Heart right ventricle (tissue), 16 donors: ENCODE results near the gene P3H3. TPM values are rescaled to one million over a fixed set of nuclear protein-coding genes. Genes with fewer than 3 reads are reported as not detected.

Source experiments
- ATAC-seq, 8 donors: fragments of 200-7000 bp; cut with Tn5 transposase; one replicate each; pipeline ENCODE4 v1.9.1; 2020; ENCODE audit warnings: mild to moderate bottlenecking in 8 of 8, moderate library complexity in 8 of 8, moderate number of reproducible peaks in 1 of 8
- DNase-seq, 2 donors: peaks; one replicate each; pipeline ENCODE4 v3.0.0-alpha.2; 2020
- H3K27ac ChIP-seq, 10 donors: fragments of 200-600 bp; sonication (generic) in 2 of 10; one replicate each; pipeline versions ENCODE4 v1.5.0 to v1.8.0; 2020 to 2022; ENCODE audit warnings: mild to moderate bottlenecking in 3 of 10
- H3K27me3 ChIP-seq, 7 donors: fragments of 200-600 bp; one replicate each; pipeline ENCODE4 v1.8.0; 2021 to 2022; ENCODE audit warnings: mild to moderate bottlenecking in 2 of 7
- H3K36me3 ChIP-seq, 9 donors: fragments of 200-600 bp; sonication (generic) in 1 of 9; one replicate each; pipeline versions ENCODE4 v1.5.0 to v1.8.0; 2020 to 2022; ENCODE audit warnings: mild to moderate bottlenecking in 2 of 9
- H3K4me1 ChIP-seq, 9 donors: fragments of 200-600 bp; sonication (generic) in 1 of 9; one replicate each; pipeline versions ENCODE4 v1.5.0 to v1.8.0; 2020 to 2022; ENCODE audit warnings: mild to moderate bottlenecking in 4 of 9
- H3K4me3 ChIP-seq, 10 donors: fragments of 200-600 bp; sonication (generic) in 2 of 10; one replicate each; pipeline versions ENCODE4 v1.5.0 to v1.8.0; 2020 to 2022; ENCODE audit warnings: mild to moderate bottlenecking in 7 of 10, moderate library complexity in 2 of 10
- H3K9me3 ChIP-seq, 11 donors: fragments of 200-600 bp in 10 of 11; sonication (generic) in 2 of 11; one replicate each; pipeline versions ENCODE4 v1.5.0 to v1.8.0; 2013 to 2022; ENCODE audit warnings: mild to moderate bottlenecking in 2 of 11, control low read depth in 1 of 11, moderate library complexity in 1 of 11
- WGBS, 2 donors: extraction: QIAGEN DNeasy Blood & Tissue Kit; methylation state at CpG; one replicate each; pipeline ENCODE4 v1.1.7; 2013; ENCODE audit warnings: inconsistent platforms in 1 of 2; 5-methylcytosine and 5-hydroxymethylcytosine counted together
- intact Hi-C, 10 donors: fragments of 100-400 bp; cut with DNase I; formaldehyde crosslinking; loops; one replicate each; pipeline versions ENCODE4 v1.11.1 to v1.14.2; 2022
- polyA plus RNA-seq, 2 donors: library from polyadenylated mRNA; stranded (reverse); fragments of 200-250 nt; gene quantifications; one replicate each; pipeline ENCODE4 v1.2.3, GENCODE V29; 2013
- total RNA-seq, 10 donors: library from RNA; stranded (reverse); fragmentation: NEBNext Ultra II Directional in 3 of 10; extraction: Animal tissue kit (Norgen Biotek cat#: 25700) in 3 of 10; gene quantifications; one replicate each; pipeline versions ENCODE4 v1.2.1 to v1.2.4, GENCODE V29; 2021 to 2023
- TF ChIP-seq, protein P1 (sequence below), 9 donors: fragments of 200-600 bp; sonication (generic) in 2 of 9; IDR thresholded peaks; one replicate each; pipeline versions ENCODE4 v1.5.0 to v1.8.0; 2021 to 2022; ENCODE audit warnings: antibody characterized with exemption in 9 of 9, mild to moderate bottlenecking in 5 of 9, moderate library complexity in 1 of 9
- donor health status: Arrhythmogenic right ventricular cardiomyopathy.
- donor health status: ischemic (EF 13 %, LVEDD 7.1; RV severe dilation, severe dysfunction).
- donor health status: healthy with polysubstance abuse.
- donor health status: DM: no; HTN: yes; CAD: no.
- donor health status: DM: no; HTN: no; CAD: no.
- donor health status: ischemic (EF 25% LVEDD 6.9; RV normal size, moderate dysfunction).
- donor health status: ischemic (EF 25% LVEDD 5.7; RV mildly dilated, moderate dysfunction).
- donor health status: healthy.
- donor health status: DM: yes; HTN: yes; CAD: no.
- donor health status: Ischemic cardiomyopathy.
- donor health status: ischemic (EF 35%, LVEDD 5.7; RV mildly dilated, moderate dysfunction).
- donor health status: nonischemic (EF 11% LVEDD 7.7; RV severe dilation, severe dysfunction).
- donor health status: DM: yes; HTN: yes; CAD: no.
- donor health status: PGD.
- donor health status: ischemic (EF 29% LVEDD 5.4; RV normal size, mild dysfunction).
- donor health status: nonischemic (EF 23%, LVEDD 6.1; RV moderate dilation, normal function).

Gene P3H3
- total and polyA plus RNA-seq, 12 donors, result 6.4 to 37.8 (median 16.0) TPM

DNA sequence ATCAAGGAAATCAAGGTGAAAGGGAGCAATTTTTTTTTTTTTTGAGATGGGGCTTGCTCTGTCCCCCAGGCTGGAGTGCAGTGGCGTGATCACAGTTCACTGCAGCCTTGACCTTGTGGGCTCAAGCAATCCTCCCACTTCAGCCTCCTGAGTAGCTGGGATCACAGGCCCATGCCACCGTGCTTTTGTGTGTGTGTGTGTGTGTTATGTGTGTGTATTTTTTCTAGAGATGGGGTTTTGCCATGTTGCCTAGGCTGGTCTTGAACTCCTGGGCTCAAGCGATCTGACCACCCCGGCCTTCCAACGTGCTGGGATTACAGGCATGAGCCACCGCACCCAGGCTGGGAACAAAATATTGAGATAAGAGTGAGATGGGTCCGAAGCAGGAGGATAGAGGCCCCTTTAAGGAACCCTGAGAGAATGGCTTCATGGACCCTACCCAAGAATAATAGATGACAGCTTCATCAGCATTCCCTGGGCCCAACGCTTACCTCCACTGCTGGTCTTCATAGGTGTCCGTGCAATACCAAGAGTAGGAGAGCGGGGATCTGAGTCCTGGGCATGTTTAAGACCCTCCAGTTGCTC lies 21.9 kb downstream of the P3H3 start:
- TF ChIP-seq, protein P1, sequence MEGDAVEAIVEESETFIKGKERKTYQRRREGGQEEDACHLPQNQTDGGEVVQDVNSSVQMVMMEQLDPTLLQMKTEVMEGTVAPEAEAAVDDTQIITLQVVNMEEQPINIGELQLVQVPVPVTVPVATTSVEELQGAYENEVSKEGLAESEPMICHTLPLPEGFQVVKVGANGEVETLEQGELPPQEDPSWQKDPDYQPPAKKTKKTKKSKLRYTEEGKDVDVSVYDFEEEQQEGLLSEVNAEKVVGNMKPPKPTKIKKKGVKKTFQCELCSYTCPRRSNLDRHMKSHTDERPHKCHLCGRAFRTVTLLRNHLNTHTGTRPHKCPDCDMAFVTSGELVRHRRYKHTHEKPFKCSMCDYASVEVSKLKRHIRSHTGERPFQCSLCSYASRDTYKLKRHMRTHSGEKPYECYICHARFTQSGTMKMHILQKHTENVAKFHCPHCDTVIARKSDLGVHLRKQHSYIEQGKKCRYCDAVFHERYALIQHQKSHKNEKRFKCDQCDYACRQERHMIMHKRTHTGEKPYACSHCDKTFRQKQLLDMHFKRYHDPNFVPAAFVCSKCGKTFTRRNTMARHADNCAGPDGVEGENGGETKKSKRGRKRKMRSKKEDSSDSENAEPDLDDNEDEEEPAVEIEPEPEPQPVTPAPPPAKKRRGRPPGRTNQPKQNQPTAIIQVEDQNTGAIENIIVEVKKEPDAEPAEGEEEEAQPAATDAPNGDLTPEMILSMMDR (IDR thresholded peaks at IDR 0.05), result no peak
- Histone ChIP-seq H3K27me3 (no peaks in the 10 kb centered on the region), H3K36me3 (peaks cover 0 to 52% (median 11%) of the 10 kb centered on the region in 9 donors), H3K4me3 (peak overlapping the region in 2 of 10 donors; percentile 68 to 71), H3K4me1 (peaks cover 3 to 26% (median 16%) of the 10 kb centered on the region in 9 donors), H3K9me3 (no peaks in the 10 kb centered on the region), H3K27ac (no peak overlapping the region)
- no peak for ATAC-seq
- DNase-seq, result no peak
- WGBS, 2 donors, result 67 to 74% methylated on average over 10 of the region's 10 CpGs
- intact Hi-C loops, result no loop called here

DNA sequence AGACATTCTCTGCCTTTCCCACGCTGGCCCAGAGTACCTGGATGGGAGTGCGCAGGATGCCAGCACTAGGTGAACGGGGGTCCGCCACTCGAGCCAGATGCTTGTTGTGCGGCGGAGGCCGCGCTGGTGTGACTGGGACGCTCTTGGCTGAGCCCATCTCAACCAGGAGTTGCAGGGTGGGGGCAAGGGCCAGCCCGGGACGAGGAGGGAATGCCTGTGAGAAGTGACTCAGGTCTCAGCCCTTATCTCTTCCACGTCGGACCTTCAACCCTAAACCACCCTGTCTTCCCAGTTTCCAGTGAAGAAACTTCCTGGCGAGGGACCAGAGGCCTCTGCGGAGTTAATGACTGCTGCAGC lies 22.6 kb downstream of the P3H3 start:
- Histone ChIP-seq H3K27ac (peak overlapping the region in 6 of 10 donors; percentile 93 to 99 (median 95)), H3K36me3 (peaks cover 0 to 52% (median 8%) of the 10 kb centered on the region in 9 donors), H3K9me3 (no peaks in the 10 kb centered on the region), H3K4me3 (peak overlapping the region in 9 of 10 donors; percentile 50 to 93 (median 68)), H3K4me1 (peaks cover 3 to 26% (median 16%) of the 10 kb centered on the region in 9 donors), H3K27me3 (no peaks in the 10 kb centered on the region)
- intact Hi-C loops, result no loop called here
- DNase-seq (no peak), ATAC-seq (no peak)
- TF ChIP-seq, protein P1 (IDR thresholded peaks at IDR 0.05), result no peak
- WGBS, 2 donors, result 23 to 31% methylated on average over 16 of the region's 16 CpGs

DNA sequence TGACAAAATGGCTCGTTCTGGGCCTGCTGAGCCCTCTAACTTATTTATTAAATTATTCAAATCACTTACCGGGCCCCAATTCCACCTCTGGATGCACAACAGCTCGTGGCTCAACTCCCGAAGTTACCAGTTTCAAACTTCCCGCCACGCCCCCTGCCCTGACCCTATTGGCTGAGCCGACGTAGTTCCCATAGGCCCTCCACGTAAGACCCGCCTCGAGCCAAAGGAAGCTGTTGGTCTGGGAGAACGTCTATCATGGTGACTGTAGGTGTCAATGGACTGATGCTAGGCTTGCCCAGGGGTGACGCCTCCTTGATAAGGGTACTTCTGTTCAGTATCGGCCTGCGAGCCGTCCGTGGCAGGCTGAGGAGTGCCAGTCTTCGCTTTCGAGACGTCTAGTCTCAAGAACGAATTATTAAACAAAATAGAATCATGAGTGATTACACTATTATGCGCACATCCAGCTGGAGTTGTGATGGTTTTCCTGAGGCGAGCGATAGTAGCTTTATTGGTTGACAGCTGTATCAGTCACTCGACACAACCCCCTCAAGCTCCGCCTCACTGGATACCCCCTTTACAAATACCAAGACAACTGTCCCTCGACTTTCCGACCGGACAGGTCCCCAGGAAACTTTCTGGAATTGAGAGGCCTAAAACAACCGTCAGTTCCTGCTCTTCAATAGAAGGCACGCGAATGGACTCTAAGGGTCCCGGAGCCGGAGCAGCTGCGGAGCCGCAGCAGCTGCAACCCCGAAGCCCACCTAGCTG lies 23.1 kb downstream of the P3H3 start, which contains the start of gene CDCA3:
TSS of gene CDCA3 (minus strand) at position 134 of the 768 bp plus-strand sequence. CDS start 334 bp downstream, outside the sequence.
- 0% methylated on average over 37 of the region's 37 CpGs for WGBS, 2 donors
- TF ChIP-seq, protein P1 (IDR thresholded peaks at IDR 0.05), result peak in 1 of 9 donors; percentile 6
- ATAC-seq, result peak; percentile 76 to 86 (median 82)

DNA sequence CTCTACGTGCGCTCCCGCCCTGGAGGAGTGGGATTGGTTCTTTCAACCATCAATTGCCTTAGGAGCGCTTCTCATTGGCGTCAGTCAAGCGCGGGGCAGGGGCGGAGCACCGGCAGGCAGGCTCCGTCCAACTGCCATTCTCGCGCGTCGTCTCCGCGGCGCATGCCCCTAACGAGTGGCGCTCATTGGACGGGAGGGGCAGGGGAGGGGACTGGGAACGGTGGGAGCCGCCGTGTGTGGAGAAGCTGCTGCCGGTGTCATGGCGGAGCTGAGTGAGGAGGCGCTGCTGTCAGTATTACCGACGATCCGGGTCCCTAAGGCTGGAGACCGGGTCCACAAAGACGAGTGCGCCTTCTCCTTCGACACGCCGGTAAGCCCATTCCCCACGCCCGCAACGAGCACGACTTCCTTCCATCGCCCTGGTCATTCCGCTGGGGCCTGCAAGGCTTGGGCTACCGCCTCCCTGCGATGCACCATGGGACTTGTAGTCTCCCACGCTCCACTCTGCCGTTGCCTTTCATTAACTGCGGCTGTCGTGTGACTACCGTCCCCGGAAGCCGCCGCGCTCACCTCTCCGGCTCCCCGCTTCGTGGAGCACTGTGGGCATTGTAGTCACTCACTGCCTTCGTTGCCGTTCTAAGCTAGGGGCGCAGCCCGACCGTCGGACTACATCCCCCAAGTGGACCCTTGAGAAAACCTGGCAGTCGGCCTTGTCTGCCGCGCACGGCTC lies 23.9 kb downstream of the P3H3 start, which contains the start of gene USP5:
TSS of gene USP5 (plus strand) at position 230 of the 730 bp plus-strand sequence. CDS start at position 260, 30 bp downstream.
- TF ChIP-seq, protein P1 (IDR thresholded peaks at IDR 0.05), result peak in 4 of 9 donors; percentile 8 to 36 (median 10)
- WGBS, 2 donors, result 0 to 1% methylated on average over 64 to 65 of the region's 65 CpGs
- H3K36me3 ChIP-seq, result peaks cover 0 to 52% (median 16%) of the 10 kb centered on the region in 9 donors
- H3K4me3 ChIP-seq, result peak within 1 kb of the TSS; percentile 50 to 93 (median 68)
- intact Hi-C loops, result loop anchor here in 2 of 10 donors (1.0 kb wide), 2 partner anchors 38 to 99 kb away; partner anchors contain the start of gene MLF2 (in 1 of the 2)
- peak within 1 kb of the TSS; percentile 18 to 99 (median 94) for H3K27ac ChIP-seq
- no peaks in the 10 kb centered on the region for H3K9me3 ChIP-seq
- ATAC-seq (peak; percentile 91 to 96 (median 92)), DNase-seq (peak; percentile 99)
- H3K4me1 ChIP-seq, result peaks cover 3 to 26% (median 16%) of the 10 kb centered on the region in 9 donors
- no peaks in the 10 kb centered on the region for H3K27me3 ChIP-seq

More for the DNA sequence above, 23.1 kb downstream of the P3H3 start, which contains the start of gene CDCA3:
- H3K27me3 ChIP-seq, result no peaks in the 10 kb centered on the region
- peaks cover 3 to 26% (median 16%) of the 10 kb centered on the region in 9 donors for H3K4me1 ChIP-seq
- DNase-seq, result peak; percentile 91 to 97
- no peaks in the 10 kb centered on the region for H3K9me3 ChIP-seq
- intact Hi-C loops, result no loop called here
- H3K4me3 ChIP-seq, result peak within 1 kb of the TSS; percentile 50 to 93 (median 68)
- H3K27ac ChIP-seq, result peak within 1 kb of the TSS; percentile 18 to 99 (median 94)
- peaks cover 0 to 52% (median 9%) of the 10 kb centered on the region in 9 donors for H3K36me3 ChIP-seq
